GM23338 (cell line): Measurements from ENCODE around the gene SYT14. TPM values are rescaled to one million over a fixed set of nuclear protein-coding genes. Genes with fewer than 3 reads are reported as not detected.

Experiments used
- ATAC-seq: fragments of 200-7000 bp; cut with Tn5 transposase; 3 replicates; pipeline ENCODE4 v1.9.1; 2020
- DNase-seq: peaks from one replicate; pipeline ENCODE4 v3.0.0-alpha.2; 2015; ENCODE audit warnings: low spot score
- H2AFZ ChIP-seq: fragments of 200-600 bp; sonication (generic); 2 replicates; pipeline ENCODE4 v1.8.0; 2016; ENCODE audit warnings: antibody characterized with exemption, mild to moderate bottlenecking, moderate library complexity
- H3F3A ChIP-seq: fragments of 200-600 bp; sonication (generic); replicated peaks from 2 replicates; pipeline ENCODE4 v1.8.0; 2017; ENCODE audit warnings: antibody characterized with exemption, mixed run types, low read depth
- H3K27ac ChIP-seq: fragments of 200-600 bp; sonication (generic); 2 replicates; pipeline ENCODE4 v1.6.1; 2016; ENCODE audit warnings: low read depth
- H3K27me3 ChIP-seq: fragments of 200-600 bp; sonication (generic); 2 replicates; pipeline ENCODE4 v1.8.0; 2016; ENCODE audit warnings: mild to moderate bottlenecking, mixed run types, moderate library complexity; ENCODE audit not compliant: insufficient read depth
- H3K36me3 ChIP-seq: fragments of 200-600 bp; sonication (generic); 2 replicates; pipeline ENCODE4 v1.8.0; 2016; ENCODE audit warnings: mild to moderate bottlenecking; ENCODE audit not compliant: insufficient read depth
- H3K4me1 ChIP-seq: fragments of 200-600 bp; sonication (generic); 2 replicates; pipeline ENCODE4 v1.8.0; 2016; ENCODE audit warnings: mild to moderate bottlenecking, moderate library complexity; ENCODE audit not compliant: insufficient read depth
- H3K4me2 ChIP-seq: fragments of 200-600 bp; sonication (generic); 2 replicates; pipeline ENCODE4 v1.7.1; 2017; ENCODE audit warnings: mixed run types
- H3K4me3 ChIP-seq: fragments of 200-600 bp; sonication (generic); 2 replicates; pipeline ENCODE4 v1.6.1; 2016; ENCODE audit warnings: mixed run types
- H3K79me2 ChIP-seq: fragments of 200-600 bp; sonication (generic); replicated peaks from 2 replicates; pipeline ENCODE4 v1.8.0; 2017; ENCODE audit warnings: mild to moderate bottlenecking; ENCODE audit not compliant: insufficient read depth
- H3K9me2 ChIP-seq: fragments of 200-600 bp; sonication (generic); 2 replicates; pipeline ENCODE4 v1.8.0; 2017; ENCODE audit not compliant: insufficient read depth
- H4K20me1 ChIP-seq: fragments of 200-600 bp; sonication (generic); replicated peaks from 2 replicates; pipeline ENCODE4 v1.8.0; 2017; ENCODE audit warnings: mild to moderate bottlenecking; ENCODE audit not compliant: insufficient read depth
- H3K27ac Mint-ChIP-seq: 2 replicates; pipeline ENCODE4 v1.8.0; 2020; ENCODE audit warnings: inconsistent platforms, mild to moderate bottlenecking, moderate library complexity, mixed read lengths
- H3K27me3 Mint-ChIP-seq: 3 replicates; pipeline ENCODE4 v1.8.0; 2022; ENCODE audit warnings: low read depth, mild to moderate bottlenecking, moderate library complexity, mixed read lengths, inconsistent platforms; ENCODE audit not compliant: insufficient read depth, poor library complexity
- H3K36me3 Mint-ChIP-seq: 3 replicates; pipeline ENCODE4 v1.8.0; 2021; ENCODE audit warnings: low read depth, mild to moderate bottlenecking, inconsistent platforms, moderate library complexity, mixed read lengths
- H3K4me1 Mint-ChIP-seq: 3 replicates; pipeline ENCODE4 v1.8.0; 2020; ENCODE audit warnings: mild to moderate bottlenecking, inconsistent platforms, mixed read lengths
- H3K4me3 Mint-ChIP-seq: 3 replicates; pipeline ENCODE4 v1.8.0; 2021; ENCODE audit warnings: moderate library complexity, mild to moderate bottlenecking, inconsistent platforms, mixed read lengths
- H3K9me3 Mint-ChIP-seq: 3 replicates; pipeline ENCODE4 v1.8.0; 2020; ENCODE audit warnings: moderate library complexity, mild to moderate bottlenecking, inconsistent platforms, mixed read lengths
- CREB1 ChIP-seq: fragments of 250-450 bp; sonication (Bioruptor Pico); IDR thresholded peaks from 2 replicates; pipeline ENCODE4 v1.5.0; 2020; ENCODE audit warnings: low read depth, mild to moderate bottlenecking, moderate library complexity
- EZH2phosphoT487 ChIP-seq: fragments of 200-600 bp; sonication (generic); IDR thresholded peaks from one replicate; pipeline ENCODE4 v1.8.1; 2018; ENCODE audit warnings: antibody characterized with exemption; ENCODE audit not compliant: unreplicated experiment
- JUNB ChIP-seq: IDR thresholded peaks from one replicate; pipeline ENCODE4 v1.6.1; 2016; ENCODE audit warnings: antibody characterized with exemption; ENCODE audit not compliant: unreplicated experiment
- NANOG ChIP-seq: IDR thresholded peaks from 2 replicates; pipeline ENCODE4 v1.6.1; 2016; ENCODE audit warnings: antibody characterized with exemption, borderline replicate concordance
- STAT1 ChIP-seq: IDR thresholded peaks from one replicate; pipeline ENCODE4 v1.6.1; 2016; ENCODE audit warnings: antibody characterized with exemption; ENCODE audit not compliant: unreplicated experiment
- polyA plus RNA-seq: library from polyadenylated mRNA; unstranded; fragments of >200 nt; fragmentation: Nextera tagmentation; extraction: Ambion mirVana; gene quantifications from 2 replicates; pipeline ENCODE4 v1.2.1, GENCODE V29; 2016
- total RNA-seq: library from RNA; depleted of rRNA; stranded (reverse); fragments of >200 nt; shearing (Covaris generic); gene quantifications from 2 replicates; pipeline ENCODE4 v1.2.3, GENCODE V29; 2014
- TF ChIP-seq, protein P1 (sequence below): fragments of 250-450 bp; sonication (Bioruptor Pico); IDR thresholded peaks from 2 replicates; pipeline ENCODE4 v1.5.0; 2020; ENCODE audit warnings: mild to moderate bottlenecking, moderate library complexity

Gene SYT14
- total and polyA plus RNA-seq, 2 experiments from 2014 or later, result 5.2 to 22.4 TPM

DNA sequence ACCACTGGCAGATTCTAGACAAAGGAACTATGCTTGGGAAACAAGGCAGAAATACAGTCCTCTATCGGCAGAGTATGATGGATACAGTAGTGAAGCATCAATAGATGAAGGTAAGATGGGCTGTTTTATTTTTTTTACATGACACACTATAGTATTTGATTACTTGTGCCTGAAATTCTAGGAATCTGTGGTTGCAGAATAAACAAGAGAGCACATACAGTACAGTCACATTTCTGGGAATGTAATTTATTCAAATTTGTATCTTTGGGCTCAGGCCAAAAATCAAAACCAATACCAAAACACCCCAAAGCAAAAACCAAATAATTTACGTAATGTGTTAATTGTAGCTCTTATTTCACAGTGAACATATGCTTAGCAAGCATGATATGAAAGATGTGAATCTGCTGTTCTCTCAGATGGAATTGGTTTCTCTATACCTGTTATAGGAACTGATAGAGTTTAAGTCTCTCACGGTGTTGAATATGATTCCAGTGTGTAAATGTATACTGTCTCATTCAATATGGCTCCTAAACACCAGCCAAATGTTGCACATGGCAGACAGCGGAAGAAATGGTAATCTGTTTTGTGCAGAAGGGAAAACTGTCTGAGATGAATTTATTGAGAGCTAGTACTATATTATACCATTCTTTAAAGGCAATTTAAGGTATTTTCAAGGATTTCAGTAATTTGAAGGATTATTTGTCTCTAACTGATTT lies 83.3 kb downstream of the SYT14 start:
- no peak overlapping the region for H3K4me2 ChIP-seq

More for the DNA sequence above, 83.3 kb downstream of the SYT14 start:
- Histone ChIP-seq H3F3A (no peaks in the 10 kb centered on the region), H3K79me2 (no peaks in the 10 kb centered on the region), H3K9me2 (no peaks in the 10 kb centered on the region), H3K27ac (no peak overlapping the region), H3K36me3 (no peaks in the 10 kb centered on the region; the same call in 1 of the 2 replicates), H3K4me1 (no peaks in the 10 kb centered on the region), H3K4me3 (no peak overlapping the region), H2AFZ (no peak overlapping the region), H3K27me3 (no peaks in the 10 kb centered on the region), H4K20me1 (no peaks in the 10 kb centered on the region)
- Mint-ChIP-seq H3K4me1 (no peaks in the 10 kb centered on the region), H3K27ac (no peak overlapping the region), H3K36me3 (no peaks in the 10 kb centered on the region), H3K27me3 (no peaks in the 10 kb centered on the region), H3K9me3 (no peaks in the 10 kb centered on the region), H3K4me3 (no peak overlapping the region)
- DNase-seq, result no peak
- TF ChIP-seq STAT1 (no peak), NANOG (no peak), EZH2phosphoT487 (no peak), CREB1 (no peak), JUNB (no peak)
- TF ChIP-seq, protein P1, sequence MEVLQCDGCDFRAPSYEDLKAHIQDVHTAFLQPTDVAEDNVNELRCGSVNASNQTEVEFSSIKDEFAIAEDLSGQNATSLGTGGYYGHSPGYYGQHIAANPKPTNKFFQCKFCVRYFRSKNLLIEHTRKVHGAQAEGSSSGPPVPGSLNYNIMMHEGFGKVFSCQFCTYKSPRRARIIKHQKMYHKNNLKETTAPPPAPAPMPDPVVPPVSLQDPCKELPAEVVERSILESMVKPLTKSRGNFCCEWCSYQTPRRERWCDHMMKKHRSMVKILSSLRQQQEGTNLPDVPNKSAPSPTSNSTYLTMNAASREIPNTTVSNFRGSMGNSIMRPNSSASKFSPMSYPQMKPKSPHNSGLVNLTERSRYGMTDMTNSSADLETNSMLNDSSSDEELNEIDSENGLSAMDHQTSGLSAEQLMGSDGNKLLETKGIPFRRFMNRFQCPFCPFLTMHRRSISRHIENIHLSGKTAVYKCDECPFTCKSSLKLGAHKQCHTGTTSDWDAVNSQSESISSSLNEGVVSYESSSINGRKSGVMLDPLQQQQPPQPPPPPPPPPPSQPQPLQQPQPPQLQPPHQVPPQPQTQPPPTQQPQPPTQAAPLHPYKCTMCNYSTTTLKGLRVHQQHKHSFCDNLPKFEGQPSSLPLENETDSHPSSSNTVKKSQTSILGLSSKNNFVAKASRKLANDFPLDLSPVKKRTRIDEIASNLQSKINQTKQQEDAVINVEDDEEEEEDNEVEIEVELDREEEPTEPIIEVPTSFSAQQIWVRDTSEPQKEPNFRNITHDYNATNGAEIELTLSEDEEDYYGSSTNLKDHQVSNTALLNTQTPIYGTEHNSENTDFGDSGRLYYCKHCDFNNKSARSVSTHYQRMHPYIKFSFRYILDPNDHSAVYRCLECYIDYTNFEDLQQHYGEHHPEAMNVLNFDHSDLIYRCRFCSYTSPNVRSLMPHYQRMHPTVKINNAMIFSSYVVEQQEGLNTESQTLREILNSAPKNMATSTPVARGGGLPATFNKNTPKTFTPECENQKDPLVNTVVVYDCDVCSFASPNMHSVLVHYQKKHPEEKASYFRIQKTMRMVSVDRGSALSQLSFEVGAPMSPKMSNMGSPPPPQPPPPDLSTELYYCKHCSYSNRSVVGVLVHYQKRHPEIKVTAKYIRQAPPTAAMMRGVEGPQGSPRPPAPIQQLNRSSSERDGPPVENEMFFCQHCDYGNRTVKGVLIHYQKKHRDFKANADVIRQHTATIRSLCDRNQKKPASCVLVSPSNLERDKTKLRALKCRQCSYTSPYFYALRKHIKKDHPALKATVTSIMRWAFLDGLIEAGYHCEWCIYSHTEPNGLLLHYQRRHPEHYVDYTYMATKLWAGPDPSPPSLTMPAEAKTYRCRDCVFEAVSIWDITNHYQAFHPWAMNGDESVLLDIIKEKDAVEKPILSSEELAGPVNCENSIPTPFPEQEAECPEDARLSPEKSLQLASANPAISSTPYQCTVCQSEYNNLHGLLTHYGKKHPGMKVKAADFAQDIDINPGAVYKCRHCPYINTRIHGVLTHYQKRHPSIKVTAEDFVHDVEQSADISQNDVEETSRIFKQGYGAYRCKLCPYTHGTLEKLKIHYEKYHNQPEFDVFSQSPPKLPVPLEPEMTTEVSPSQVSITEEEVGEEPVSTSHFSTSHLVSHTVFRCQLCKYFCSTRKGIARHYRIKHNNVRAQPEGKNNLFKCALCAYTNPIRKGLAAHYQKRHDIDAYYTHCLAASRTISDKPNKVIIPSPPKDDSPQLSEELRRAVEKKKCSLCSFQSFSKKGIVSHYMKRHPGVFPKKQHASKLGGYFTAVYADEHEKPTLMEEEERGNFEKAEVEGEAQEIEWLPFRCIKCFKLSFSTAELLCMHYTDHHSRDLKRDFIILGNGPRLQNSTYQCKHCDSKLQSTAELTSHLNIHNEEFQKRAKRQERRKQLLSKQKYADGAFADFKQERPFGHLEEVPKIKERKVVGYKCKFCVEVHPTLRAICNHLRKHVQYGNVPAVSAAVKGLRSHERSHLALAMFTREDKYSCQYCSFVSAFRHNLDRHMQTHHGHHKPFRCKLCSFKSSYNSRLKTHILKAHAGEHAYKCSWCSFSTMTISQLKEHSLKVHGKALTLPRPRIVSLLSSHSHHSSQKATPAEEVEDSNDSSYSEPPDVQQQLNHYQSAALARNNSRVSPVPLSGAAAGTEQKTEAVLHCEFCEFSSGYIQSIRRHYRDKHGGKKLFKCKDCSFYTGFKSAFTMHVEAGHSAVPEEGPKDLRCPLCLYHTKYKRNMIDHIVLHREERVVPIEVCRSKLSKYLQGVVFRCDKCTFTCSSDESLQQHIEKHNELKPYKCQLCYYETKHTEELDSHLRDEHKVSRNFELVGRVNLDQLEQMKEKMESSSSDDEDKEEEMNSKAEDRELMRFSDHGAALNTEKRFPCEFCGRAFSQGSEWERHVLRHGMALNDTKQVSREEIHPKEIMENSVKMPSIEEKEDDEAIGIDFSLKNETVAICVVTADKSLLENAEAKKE, result no peak
- ATAC-seq, result no peak
